HFF-Myc (cell line): Measurements from ENCODE around the gene GTPBP3.

Experiments
- DNase-seq: peaks from one replicate; pipeline ENCODE4 v3.0.0-alpha.2; 2011; ENCODE audit warnings: low read depth; ENCODE audit errors: extremely low read depth
- H3K4me3 ChIP-seq: replicated peaks from 2 replicates; pipeline ENCODE4 v1.5.1; 2011; ENCODE audit warnings: low read depth, mild to moderate bottlenecking, control low read depth, low read length
- TF ChIP-seq, protein P1 (sequence below): IDR thresholded peaks from 2 replicates; pipeline ENCODE4 v1.5.1; 2012; ENCODE audit warnings: mild to moderate bottlenecking, low read depth, low read length, control low read depth; ENCODE audit errors: missing control alignments

The GTPBP3 gene

DNA sequence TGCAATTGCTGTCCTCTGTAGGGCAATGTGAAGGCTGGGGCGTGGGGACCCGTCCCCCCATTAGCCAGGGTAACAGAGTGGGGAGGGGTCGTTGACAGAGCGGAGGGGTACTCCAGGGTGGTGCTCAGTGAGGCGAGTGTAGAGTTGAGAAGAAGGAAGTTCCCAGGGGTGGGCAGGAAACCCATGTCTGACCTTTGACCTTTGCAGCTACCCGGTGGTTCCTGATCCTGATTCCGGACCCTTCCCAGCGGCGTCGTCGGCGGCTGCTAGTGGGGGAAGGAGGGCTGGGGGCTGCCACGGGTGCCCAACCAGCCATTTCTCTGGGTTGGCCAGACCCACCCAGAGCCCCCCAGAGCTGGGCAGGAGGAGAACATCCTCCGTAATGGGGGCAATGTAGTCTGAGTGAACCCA is 41.9 kb downstream of the GTPBP3 start:
- no peak overlapping the region for H3K4me3 ChIP-seq
- no peak for DNase-seq
- TF ChIP-seq, protein P1, sequence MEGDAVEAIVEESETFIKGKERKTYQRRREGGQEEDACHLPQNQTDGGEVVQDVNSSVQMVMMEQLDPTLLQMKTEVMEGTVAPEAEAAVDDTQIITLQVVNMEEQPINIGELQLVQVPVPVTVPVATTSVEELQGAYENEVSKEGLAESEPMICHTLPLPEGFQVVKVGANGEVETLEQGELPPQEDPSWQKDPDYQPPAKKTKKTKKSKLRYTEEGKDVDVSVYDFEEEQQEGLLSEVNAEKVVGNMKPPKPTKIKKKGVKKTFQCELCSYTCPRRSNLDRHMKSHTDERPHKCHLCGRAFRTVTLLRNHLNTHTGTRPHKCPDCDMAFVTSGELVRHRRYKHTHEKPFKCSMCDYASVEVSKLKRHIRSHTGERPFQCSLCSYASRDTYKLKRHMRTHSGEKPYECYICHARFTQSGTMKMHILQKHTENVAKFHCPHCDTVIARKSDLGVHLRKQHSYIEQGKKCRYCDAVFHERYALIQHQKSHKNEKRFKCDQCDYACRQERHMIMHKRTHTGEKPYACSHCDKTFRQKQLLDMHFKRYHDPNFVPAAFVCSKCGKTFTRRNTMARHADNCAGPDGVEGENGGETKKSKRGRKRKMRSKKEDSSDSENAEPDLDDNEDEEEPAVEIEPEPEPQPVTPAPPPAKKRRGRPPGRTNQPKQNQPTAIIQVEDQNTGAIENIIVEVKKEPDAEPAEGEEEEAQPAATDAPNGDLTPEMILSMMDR, result no peak

DNA sequence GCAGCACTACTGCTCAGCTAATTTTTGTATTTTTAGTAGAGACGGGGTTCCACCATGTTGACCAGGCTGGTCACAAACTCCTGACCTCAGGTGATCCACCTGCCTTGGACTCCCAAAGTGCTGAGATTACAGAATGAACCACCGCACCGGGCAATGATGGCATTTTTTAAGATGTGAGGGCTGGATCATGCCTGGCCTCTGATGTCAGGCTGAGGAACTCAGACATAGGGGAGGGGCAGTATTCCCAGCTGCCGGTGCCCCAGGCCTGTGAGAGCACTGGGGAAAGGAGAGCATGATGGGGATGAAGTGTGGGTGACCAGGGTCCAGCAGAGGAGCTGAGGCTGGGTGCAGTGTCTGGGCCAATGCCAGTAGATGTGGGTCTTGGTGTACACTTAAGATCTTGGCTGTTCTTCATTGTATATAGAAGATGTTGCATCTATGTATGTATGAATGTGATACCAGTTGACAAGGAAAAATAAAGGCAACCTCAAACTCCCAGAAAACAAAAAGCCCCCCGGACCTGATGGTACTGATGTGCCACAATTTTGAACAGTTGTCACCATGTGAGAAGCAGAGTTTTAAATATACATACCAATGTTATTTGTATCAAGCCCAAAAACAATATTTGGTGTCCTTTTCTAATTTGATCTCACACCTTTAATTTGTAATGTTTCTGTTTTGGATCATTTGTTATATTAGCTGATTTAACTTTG is 43.2 kb downstream of the GTPBP3 start:
- TF ChIP-seq, protein P1, result no peak
- H3K4me3 ChIP-seq, result no peak overlapping the region
- DNase-seq, result no peak

DNA sequence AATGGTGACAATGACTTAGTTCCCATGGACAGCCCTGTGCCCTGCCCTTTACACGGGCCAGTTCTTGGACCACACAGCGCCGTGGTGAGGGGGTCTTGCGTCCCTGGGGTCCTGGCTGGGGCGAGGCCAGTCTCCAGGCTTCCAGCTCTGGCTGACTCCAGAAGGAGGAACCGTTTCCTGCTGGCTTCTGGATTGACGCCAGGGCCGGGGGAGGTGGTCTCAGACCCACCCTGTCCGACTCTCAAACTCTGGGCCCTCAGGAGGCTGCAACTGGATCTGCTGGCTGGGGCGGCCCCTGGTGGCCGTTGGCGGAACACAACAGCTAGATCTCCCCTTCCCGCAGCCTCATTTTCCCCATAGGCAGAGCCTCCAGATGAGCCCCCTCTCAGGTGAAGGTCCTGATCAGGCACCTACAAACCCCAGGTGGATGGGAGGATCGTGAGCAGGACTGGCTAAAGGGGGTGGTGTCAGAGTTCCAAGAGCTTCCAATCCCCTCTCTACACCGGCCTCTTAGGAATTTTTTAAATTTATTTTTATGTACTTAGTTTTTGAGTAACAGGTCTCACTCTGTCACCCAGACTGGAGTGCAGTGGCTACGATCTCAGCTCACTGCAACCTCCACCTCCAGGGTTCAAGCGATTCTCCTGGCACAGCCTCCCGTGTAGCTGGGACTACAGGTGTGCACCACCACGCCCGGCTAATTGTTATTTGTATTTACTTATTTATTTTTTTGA is 48.7 kb downstream of the GTPBP3 start:
- no peak for DNase-seq
- TF ChIP-seq, protein P1, result peak; percentile 96
- no peak overlapping the region for H3K4me3 ChIP-seq

DNA sequence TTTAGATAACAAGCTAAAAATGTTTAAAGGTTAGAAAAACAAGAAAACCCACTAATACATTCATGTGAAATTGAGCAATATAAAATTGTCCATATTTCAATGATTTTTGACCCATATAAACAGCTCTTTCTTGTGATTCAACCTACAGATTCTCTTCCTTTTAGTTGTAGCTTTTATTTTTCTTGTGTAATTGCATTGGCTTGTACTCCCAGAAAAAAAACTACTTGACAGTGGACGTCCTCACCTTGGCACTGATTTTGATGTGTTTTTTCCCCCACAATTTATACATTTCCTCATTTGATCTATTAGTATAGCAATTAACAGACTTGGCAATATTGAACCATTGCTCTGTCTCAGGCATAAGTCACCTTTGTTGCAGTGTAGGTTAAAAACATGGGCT is 51.9 kb downstream of the GTPBP3 start:
- no peak for DNase-seq
- H3K4me3 ChIP-seq, result no peak overlapping the region
- TF ChIP-seq, protein P1, result no peak

DNA sequence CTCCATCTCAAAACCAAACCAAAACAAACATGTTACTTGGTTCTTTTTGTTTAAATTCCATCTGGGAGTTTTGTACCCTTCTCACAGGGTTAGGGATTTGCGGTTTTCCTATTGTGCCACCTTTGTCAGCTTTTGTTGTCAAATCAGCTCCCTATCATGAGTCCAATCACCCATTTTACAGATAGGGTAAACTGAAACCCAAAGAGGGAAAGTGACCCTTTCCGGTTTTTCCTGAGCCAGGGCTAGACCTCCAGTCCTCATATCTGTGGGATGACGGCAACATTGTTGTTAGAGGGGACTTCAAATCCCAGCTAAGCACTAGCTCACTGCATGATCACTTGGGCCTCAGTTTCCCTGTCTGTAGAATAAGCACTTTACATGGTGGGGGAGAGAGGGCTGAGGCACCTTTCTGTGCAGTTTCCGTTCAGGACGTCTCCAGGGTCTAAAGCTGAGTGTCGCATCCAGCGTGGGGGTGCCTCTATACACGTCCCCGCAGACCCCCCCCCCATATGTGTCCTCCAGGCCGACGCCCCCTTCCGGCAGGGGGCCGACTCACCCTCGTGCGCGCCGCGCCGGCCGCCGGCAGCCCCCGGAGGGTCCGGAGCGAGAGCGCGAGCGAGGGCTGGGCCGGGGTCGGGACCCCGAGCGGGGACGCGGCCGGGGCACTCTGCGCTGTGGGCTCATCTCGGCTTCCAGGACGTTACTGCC is 52.8 kb downstream of the GTPBP3 start:
- peak overlapping the region; percentile 48 for H3K4me3 ChIP-seq
- DNase-seq, result no peak
- TF ChIP-seq, protein P1, result no peak

DNA sequence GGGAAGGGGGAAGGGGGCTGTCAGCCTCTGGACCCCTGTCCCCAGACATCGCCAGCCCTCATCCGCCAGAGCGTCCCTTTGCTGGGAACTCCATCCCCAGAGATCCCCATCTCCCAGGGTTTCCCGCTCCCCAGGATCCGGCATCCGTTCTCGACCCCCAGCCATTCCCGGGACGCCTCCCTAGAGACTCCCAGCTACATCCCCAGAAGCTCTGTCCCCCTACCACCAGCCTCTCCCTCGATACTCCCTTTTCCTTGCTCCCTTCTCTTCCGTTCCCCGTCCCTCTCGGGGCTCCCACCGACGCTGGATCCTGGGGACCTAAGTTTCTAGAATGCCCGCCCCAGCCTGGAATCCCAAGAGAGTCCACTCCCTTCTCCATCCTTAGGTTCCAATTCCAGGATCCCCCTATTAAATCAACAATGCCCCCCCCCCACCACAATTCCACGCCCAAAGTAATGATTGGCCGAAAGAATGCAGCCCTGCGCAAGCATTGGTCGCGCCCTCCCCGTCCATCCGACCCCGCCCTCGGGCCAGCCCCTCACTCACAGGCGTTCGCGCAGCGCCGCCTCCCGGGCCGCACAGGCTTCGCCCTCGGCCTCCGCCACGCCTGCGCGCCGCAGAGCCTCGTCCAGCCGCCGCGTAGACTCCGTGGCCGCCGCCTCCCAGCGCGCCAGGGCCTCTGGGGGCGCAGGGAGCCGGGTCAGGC is 53.5 kb downstream of the GTPBP3 start:
- DNase-seq, result peak; percentile 62
- TF ChIP-seq, protein P1, result peak; percentile 59
- H3K4me3 ChIP-seq, result peak overlapping the region; percentile 48
